Measurements from ENCODE around the gene ZIC3. TPM values are rescaled to one million over a fixed set of nuclear protein-coding genes. Genes with fewer than 3 reads are reported as not detected.
"Not testable (repeated sequence)": the region's sequence is repeated elsewhere in the genome, so short reads cannot be mapped to it uniquely, and the experiment has no call there.

ZIC3 gene
- total RNA-seq, 1 experiment from 2014 or later = 126 TPM

DNA sequence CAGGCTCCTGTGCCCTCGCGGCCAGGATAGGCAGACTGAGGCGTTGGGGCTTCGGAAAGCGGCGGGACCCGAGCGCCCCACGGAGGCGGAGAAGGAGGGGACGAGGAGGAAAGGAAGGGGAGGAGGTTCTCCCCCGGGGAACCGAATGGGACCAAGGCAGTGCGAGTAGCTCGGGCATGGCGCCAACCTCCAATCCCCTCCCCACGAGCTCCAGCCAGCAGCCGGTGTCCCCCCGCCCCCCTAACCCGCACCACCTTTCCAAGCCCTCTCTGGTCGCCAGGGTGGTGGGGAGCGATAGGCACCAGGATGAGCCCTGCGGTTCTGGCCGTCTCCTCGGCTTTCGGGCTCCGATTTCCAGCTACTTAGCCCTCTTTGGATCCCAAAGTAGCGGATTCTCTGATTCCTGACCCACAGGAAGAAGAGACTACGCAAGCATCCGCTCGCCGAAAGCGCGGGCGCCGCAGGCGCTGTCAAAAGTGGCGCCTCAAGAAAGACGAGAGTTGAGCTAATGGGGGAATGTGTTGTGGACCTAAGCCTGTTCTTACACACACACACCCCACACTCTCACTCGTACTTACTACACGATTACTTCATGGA, 15.2 kb upstream of the ZIC3 start:
- peak overlapping the region; percentile 46 to 82 for H3K4me3 Mint-ChIP-seq
- no peak overlapping the region for H3K27ac ChIP-seq (ENCODE audit: insufficient read length, low read depth, low read length)
- H3K56ac ChIP-seq (ENCODE audit: insufficient read length, low read depth, low read length) = no peak overlapping the region
- peak; percentile 51 for DNase-seq
- H3K9me3 ChIP-seq (ENCODE audit: control insufficient read depth, low read depth, low read length) = no peaks in the 10 kb centered on the region
- no peaks in the 10 kb centered on the region for H3K79me2 ChIP-seq (ENCODE audit: insufficient read depth, low read length)
- no peak overlapping the region for H3K4ac ChIP-seq (ENCODE audit: low read depth, low read length)
- H2AK5ac ChIP-seq (ENCODE audit: insufficient read length, low read length) = no peak overlapping the region
- H3K23ac ChIP-seq (ENCODE audit: insufficient read length, low read depth, low read length) = no peak overlapping the region
- H3K27me3 Mint-ChIP-seq (ENCODE audit: low read depth) = peaks cover 32% of the 10 kb centered on the region
- H4K8ac ChIP-seq (replicated peaks; ENCODE audit: insufficient read length, low read depth, low read length) = no peak overlapping the region
- peaks cover 35% of the 10 kb centered on the region; the same call in 1 of the 2 replicates for H3K27me3 ChIP-seq (ENCODE audit: insufficient read depth, low read length)
- peak overlapping the region; percentile 57 for H3K18ac ChIP-seq (ENCODE audit: insufficient read length, low read depth, low read length)
- H3T11ph ChIP-seq (ENCODE audit: low read length) = no peak overlapping the region
- peaks cover 10% of the 10 kb centered on the region; the same call in 1 of the 2 replicates for H3K4me1 ChIP-seq (ENCODE audit: insufficient read depth, low read length)
- no peak overlapping the region for H4K91ac ChIP-seq (ENCODE audit: insufficient read length, low read depth, low read length)
- peaks cover 0 to 4% (median 2%) of the 10 kb centered on the region in 3 experiments; a peak in 3 of 7 replicates for H3K36me3 Mint-ChIP-seq (ENCODE audit: insufficient read depth in 1 of 3, low read depth in 3 of 3)
- no peak overlapping the region for H2BK12ac ChIP-seq (ENCODE audit: insufficient read length, low read depth, low read length)
- WGBS (ENCODE audit: extremely low coverage, insufficient read length, low lambda C conversion rate) = no CpG with 5 or more reads among the region's 41 CpGs
- peak overlapping the region; percentile 75 for H3K14ac ChIP-seq (ENCODE audit: insufficient read depth, low read length)
- no peak overlapping the region for H2BK20ac ChIP-seq (ENCODE audit: low read depth, low read length, poor library complexity, severe bottlenecking)
- H3K4me1 Mint-ChIP-seq = peaks cover 14 to 25% of the 10 kb centered on the region in 2 experiments
- H2BK120ac ChIP-seq (ENCODE audit: low read depth, low read length, poor library complexity, severe bottlenecking) = no peak overlapping the region
- H3K9ac ChIP-seq (ENCODE audit: extremely low read depth, insufficient read length, low read length) = no peak overlapping the region
- H2BK5ac ChIP-seq (ENCODE audit: insufficient read length, low read length) = no peak overlapping the region
- peak overlapping the region; percentile 83 for H3K4me2 ChIP-seq (ENCODE audit: insufficient read depth, insufficient read length, low read length)
- H3K9me3 Mint-ChIP-seq = peaks cover 0 to 48% of the 10 kb centered on the region in 2 experiments; a peak in 2 of 5 replicates
- H3K23me2 ChIP-seq (ENCODE audit: insufficient read length, low read depth, low read length, poor library complexity, severe bottlenecking) = peaks cover 32% of the 10 kb centered on the region
- no peaks in the 10 kb centered on the region for H3K79me1 ChIP-seq (ENCODE audit: insufficient read depth, low read depth, low read length, poor library complexity, severe bottlenecking)
- H3K27ac Mint-ChIP-seq = peak overlapping the region in 2 of 3 experiments; percentile 14 to 59; a peak in 2 of 7 replicates
- TF ChIP-seq, protein P1, sequence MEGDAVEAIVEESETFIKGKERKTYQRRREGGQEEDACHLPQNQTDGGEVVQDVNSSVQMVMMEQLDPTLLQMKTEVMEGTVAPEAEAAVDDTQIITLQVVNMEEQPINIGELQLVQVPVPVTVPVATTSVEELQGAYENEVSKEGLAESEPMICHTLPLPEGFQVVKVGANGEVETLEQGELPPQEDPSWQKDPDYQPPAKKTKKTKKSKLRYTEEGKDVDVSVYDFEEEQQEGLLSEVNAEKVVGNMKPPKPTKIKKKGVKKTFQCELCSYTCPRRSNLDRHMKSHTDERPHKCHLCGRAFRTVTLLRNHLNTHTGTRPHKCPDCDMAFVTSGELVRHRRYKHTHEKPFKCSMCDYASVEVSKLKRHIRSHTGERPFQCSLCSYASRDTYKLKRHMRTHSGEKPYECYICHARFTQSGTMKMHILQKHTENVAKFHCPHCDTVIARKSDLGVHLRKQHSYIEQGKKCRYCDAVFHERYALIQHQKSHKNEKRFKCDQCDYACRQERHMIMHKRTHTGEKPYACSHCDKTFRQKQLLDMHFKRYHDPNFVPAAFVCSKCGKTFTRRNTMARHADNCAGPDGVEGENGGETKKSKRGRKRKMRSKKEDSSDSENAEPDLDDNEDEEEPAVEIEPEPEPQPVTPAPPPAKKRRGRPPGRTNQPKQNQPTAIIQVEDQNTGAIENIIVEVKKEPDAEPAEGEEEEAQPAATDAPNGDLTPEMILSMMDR (conservative IDR thresholded peaks at IDR 0.05) = no peak
- H2BK15ac ChIP-seq (ENCODE audit: low read depth, low read length) = no peak overlapping the region; the same call in 1 of the 2 replicates
- no peak overlapping the region for H2AFZ ChIP-seq (ENCODE audit: low read length)
- no peak overlapping the region for H4K5ac ChIP-seq (ENCODE audit: insufficient read length, low read depth, low read length)
- H4K20me1 ChIP-seq (ENCODE audit: control insufficient read depth, insufficient read depth, insufficient read length) = no peaks in the 10 kb centered on the region

DNA sequence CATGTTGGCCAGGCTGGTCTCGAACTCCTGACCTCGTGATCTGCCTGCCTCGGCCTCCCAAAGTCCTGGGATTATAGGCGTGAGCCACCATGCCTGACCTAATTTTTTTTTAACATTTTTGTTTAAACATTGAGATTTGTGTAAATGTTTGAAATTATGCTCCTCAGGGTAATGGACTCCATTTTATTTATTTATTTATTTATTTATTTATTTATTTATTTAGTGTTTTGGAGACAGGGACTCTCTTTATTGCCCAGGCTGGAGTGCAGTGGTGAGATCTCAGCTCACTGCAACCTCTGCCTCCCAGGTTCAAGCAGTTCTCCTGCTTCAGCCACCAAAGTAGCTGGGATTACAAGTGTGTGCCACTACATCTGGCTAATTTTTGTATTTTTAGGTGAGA, 13.8 kb upstream of the ZIC3 start:
- H3K18ac ChIP-seq (ENCODE audit: insufficient read length, low read depth, low read length); H3K79me2 ChIP-seq (ENCODE audit: insufficient read depth, low read length); H3K4me1 ChIP-seq (ENCODE audit: insufficient read depth, low read length); H3K9ac ChIP-seq (ENCODE audit: extremely low read depth, insufficient read length, low read length); H3K27ac Mint-ChIP-seq; H2BK12ac ChIP-seq (ENCODE audit: insufficient read length, low read depth, low read length); H4K20me1 ChIP-seq (ENCODE audit: control insufficient read depth, insufficient read depth, insufficient read length); DNase-seq; H2BK20ac ChIP-seq (ENCODE audit: low read depth, low read length, poor library complexity, severe bottlenecking); H3K4ac ChIP-seq (ENCODE audit: low read depth, low read length); H3K56ac ChIP-seq (ENCODE audit: insufficient read length, low read depth, low read length); H3K4me2 ChIP-seq (ENCODE audit: insufficient read depth, insufficient read length, low read length); H3K23ac ChIP-seq (ENCODE audit: insufficient read length, low read depth, low read length); H2BK15ac ChIP-seq (ENCODE audit: low read depth, low read length); H3K14ac ChIP-seq (ENCODE audit: insufficient read depth, low read length); H2AK5ac ChIP-seq (ENCODE audit: insufficient read length, low read length); H2BK5ac ChIP-seq (ENCODE audit: insufficient read length, low read length); H4K5ac ChIP-seq (ENCODE audit: insufficient read length, low read depth, low read length); H3K79me1 ChIP-seq (ENCODE audit: insufficient read depth, low read depth, low read length, poor library complexity, severe bottlenecking); H4K91ac ChIP-seq (ENCODE audit: insufficient read length, low read depth, low read length); H3K27ac ChIP-seq (ENCODE audit: insufficient read length, low read depth, low read length); H3K9me3 ChIP-seq (ENCODE audit: control insufficient read depth, low read depth, low read length); H3T11ph ChIP-seq (ENCODE audit: low read length); H2BK120ac ChIP-seq (ENCODE audit: low read depth, low read length, poor library complexity, severe bottlenecking); H2AFZ ChIP-seq (ENCODE audit: low read length); H4K8ac ChIP-seq (replicated peaks; ENCODE audit: insufficient read length, low read depth, low read length); H3K4me3 Mint-ChIP-seq: not testable (repeated sequence)
- Histone ChIP-seq H3K27me3 (ENCODE audit: insufficient read depth, low read length) (peaks cover 22% of the 10 kb centered on the region; the same call in 1 of the 2 replicates), H3K23me2 (ENCODE audit: insufficient read length, low read depth, low read length, poor library complexity, severe bottlenecking) (peaks cover 32% of the 10 kb centered on the region)
- Mint-ChIP-seq H3K36me3 (ENCODE audit: insufficient read depth in 1 of 3, low read depth in 3 of 3) (peaks cover 0 to 11% (median 10%) of the 10 kb centered on the region in 3 experiments; a peak in 3 of 7 replicates), H3K27me3 (ENCODE audit: low read depth) (peaks cover 19% of the 10 kb centered on the region), H3K9me3 (peaks cover 0 to 51% of the 10 kb centered on the region in 2 experiments; a peak in 2 of 5 replicates), H3K4me1 (peaks cover 14% of the 10 kb centered on the region in 2 experiments)
- no CpG with 5 or more reads among the region's 4 CpGs for WGBS (ENCODE audit: extremely low coverage, insufficient read length, low lambda C conversion rate)

All from H9 (cell line).